HG02642 (cell line): ENCODE data around the gene NDC1.
"Not testable (repeated sequence)": the region's sequence is repeated elsewhere in the genome, so short reads cannot be mapped to it uniquely, and the experiment has no call there.

Source experiments
- ATAC-seq: cut with Tn5 transposase; IDR thresholded peaks from one replicate; pipeline ENCODE4 v1.9.1; 2021; ENCODE audit warnings: mild to moderate bottlenecking; ENCODE audit not compliant: unreplicated experiment, poor library complexity

Gene NDC1

GRCh38 chr1:53833393-53833792, 4.7 kb downstream of the NDC1 start:
- ATAC-seq: no peak

GRCh38 chr1:53826367-53826766, 11.7 kb downstream of the NDC1 start:
- no peak for ATAC-seq

GRCh38 chr1:53825306-53825705, 12.8 kb downstream of the NDC1 start:
- ATAC-seq: no peak

- no peak for ATAC-seq
Measured at GRCh38 chr1:53822931-53823330, 15.2 kb downstream of the NDC1 start.

GRCh38 chr1:53821380-53821779, 16.7 kb downstream of the NDC1 start:
- ATAC-seq: no peak

- ATAC-seq: no peak
Measured at GRCh38 chr1:53819387-53819786, 18.7 kb downstream of the NDC1 start.

GRCh38 chr1:53816584-53816983, 21.5 kb downstream of the NDC1 start:
- ATAC-seq: not testable (repeated sequence)

- ATAC-seq: not testable (repeated sequence)
Measured at GRCh38 chr1:53815484-53815883, 22.6 kb downstream of the NDC1 start.

GRCh38 chr1:53811414-53811851, 26.7 kb downstream of the NDC1 start:
- no peak for ATAC-seq

GRCh38 chr1:53810497-53810896, 27.6 kb downstream of the NDC1 start:
- ATAC-seq: no peak

GRCh38 chr1:53810007-53810406, 28.1 kb downstream of the NDC1 start:
- no peak for ATAC-seq

GRCh38 chr1:53807916-53808315, 30.2 kb downstream of the NDC1 start:
- ATAC-seq: no peak

- ATAC-seq: no peak
Measured at GRCh38 chr1:53804791-53805505, 33.1 kb downstream of the NDC1 start.

GRCh38 chr1:53804181-53804580, 33.9 kb downstream of the NDC1 start:
- ATAC-seq: no peak

- ATAC-seq: no peak
Measured at GRCh38 chr1:53800621-53801020, 37.5 kb downstream of the NDC1 start.

- no peak for ATAC-seq
Measured at GRCh38 chr1:53799141-53799540, 39.0 kb downstream of the NDC1 start.

GRCh38 chr1:53792806-53793205, 45.3 kb downstream of the NDC1 start:
- no peak for ATAC-seq

- no peak for ATAC-seq
Measured at GRCh38 chr1:53787655-53788054, 50.4 kb downstream of the NDC1 start.

- ATAC-seq: no peak
Measured at GRCh38 chr1:53783056-53783455, 55.0 kb downstream of the NDC1 start.

GRCh38 chr1:53781654-53782053, 56.4 kb downstream of the NDC1 start:
- ATAC-seq: no peak

GRCh38 chr1:53777272-53777671, 60.8 kb downstream of the NDC1 start:
- ATAC-seq: no peak

- ATAC-seq: no peak
Measured at GRCh38 chr1:53771648-53772047, 66.4 kb downstream of the NDC1 start.
